DOHH2 (cell line): ENCODE data around the gene PODN.

ENCODE experiments used
- EZH2phosphoT487 ChIP-seq: fragments of 200-600 bp; sonication (generic); IDR thresholded peaks from 2 replicates; pipeline ENCODE4 v1.6.1; 2017; ENCODE audit warnings: borderline replicate concordance, mild to moderate bottlenecking, antibody characterized with exemption, low read length, moderate library complexity, mixed read lengths
- TF ChIP-seq, protein P1 (sequence below): fragments of 200-600 bp; sonication (generic); IDR thresholded peaks from one replicate; pipeline ENCODE4 v1.5.1; 2014; ENCODE audit warnings: antibody characterized with exemption, mild to moderate bottlenecking, low read depth, low read length; ENCODE audit not compliant: poor library complexity, severe bottlenecking

DNA sequence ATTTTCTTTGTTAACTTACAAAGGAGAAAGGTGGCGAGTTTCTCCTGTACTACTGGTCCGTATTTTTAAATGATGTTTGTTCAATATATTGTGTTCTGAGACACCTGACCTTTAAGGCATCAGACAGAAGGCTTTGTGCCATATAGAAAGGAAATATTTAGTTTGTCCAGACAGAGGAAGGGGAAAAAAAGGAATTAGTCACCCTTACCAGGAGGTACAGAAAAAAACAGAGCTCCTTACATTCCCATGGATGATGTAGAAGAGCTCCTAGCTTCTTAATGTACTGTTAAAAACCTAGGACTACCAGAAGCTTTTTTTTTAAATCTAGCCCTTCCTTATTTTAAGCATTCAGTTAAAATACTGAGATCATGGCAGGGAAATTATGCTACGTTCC, 12.4 kb upstream of the PODN start:
- TF ChIP-seq, protein P1, sequence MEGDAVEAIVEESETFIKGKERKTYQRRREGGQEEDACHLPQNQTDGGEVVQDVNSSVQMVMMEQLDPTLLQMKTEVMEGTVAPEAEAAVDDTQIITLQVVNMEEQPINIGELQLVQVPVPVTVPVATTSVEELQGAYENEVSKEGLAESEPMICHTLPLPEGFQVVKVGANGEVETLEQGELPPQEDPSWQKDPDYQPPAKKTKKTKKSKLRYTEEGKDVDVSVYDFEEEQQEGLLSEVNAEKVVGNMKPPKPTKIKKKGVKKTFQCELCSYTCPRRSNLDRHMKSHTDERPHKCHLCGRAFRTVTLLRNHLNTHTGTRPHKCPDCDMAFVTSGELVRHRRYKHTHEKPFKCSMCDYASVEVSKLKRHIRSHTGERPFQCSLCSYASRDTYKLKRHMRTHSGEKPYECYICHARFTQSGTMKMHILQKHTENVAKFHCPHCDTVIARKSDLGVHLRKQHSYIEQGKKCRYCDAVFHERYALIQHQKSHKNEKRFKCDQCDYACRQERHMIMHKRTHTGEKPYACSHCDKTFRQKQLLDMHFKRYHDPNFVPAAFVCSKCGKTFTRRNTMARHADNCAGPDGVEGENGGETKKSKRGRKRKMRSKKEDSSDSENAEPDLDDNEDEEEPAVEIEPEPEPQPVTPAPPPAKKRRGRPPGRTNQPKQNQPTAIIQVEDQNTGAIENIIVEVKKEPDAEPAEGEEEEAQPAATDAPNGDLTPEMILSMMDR, result no peak
- no peak for TF ChIP-seq EZH2phosphoT487
